Ishikawa (cell line): Measurements from ENCODE around the gene B3GAT2.

Experiments used
- RAD21 ChIP-seq: IDR thresholded peaks from 2 replicates; pipeline ENCODE4 v1.6.1; 2012; ENCODE audit warnings: low read depth
- REST ChIP-seq: IDR thresholded peaks from 2 replicates; pipeline ENCODE4 v1.6.1; 2012; ENCODE audit warnings: low read depth, mild to moderate bottlenecking
- TEAD4 ChIP-seq: IDR thresholded peaks from 2 replicates; pipeline ENCODE4 v1.6.1; 2012
- YY1 ChIP-seq: IDR thresholded peaks from 2 replicates; pipeline ENCODE4 v1.6.1; 2012; ENCODE audit warnings: low read depth

GRCh38 chr6:70819646-70820045, 137.2 kb downstream of the B3GAT2 start:
- TF ChIP-seq REST, result no peak
- TF ChIP-seq YY1, result no peak
- TF ChIP-seq RAD21, result no peak
- no peak for TF ChIP-seq TEAD4
